ENCODE data around the gene HIPK3.
A peak's percentile ranks its signal among the peaks of the same experiment; 100 is the strongest.
"Not testable (repeated sequence)": the region's sequence is repeated elsewhere in the genome, so short reads cannot be mapped to it uniquely, and the experiment has no call there.

HIPK3 gene

GRCh38 chr11:33225371-33225770, 31.8 kb upstream of the HIPK3 start:
- DNase-seq (ENCODE audit: insufficient read length, low spot score) (no peak), FAIRE-seq (no peak)
- TF ChIP-seq PAX5 (IDR thresholded peaks at IDR 0.05; ENCODE audit: insufficient read depth, low read length, severe bottlenecking) (no peak), POLR2A (IDR thresholded peaks at IDR 0.05; ENCODE audit: low read depth, low read length) (no peak)

GRCh38 chr11:33227578-33228261, 29.5 kb upstream of the HIPK3 start:
- no peak for DNase-seq (ENCODE audit: insufficient read length, low spot score)
- TF ChIP-seq POU2F2 (IDR thresholded peaks at IDR 0.05; ENCODE audit: low read depth, low read length) = no peak
- FAIRE-seq = no peak

GRCh38 chr11:33234397-33235190, 22.6 kb upstream of the HIPK3 start:
- no peak for FAIRE-seq
- no peak for DNase-seq (ENCODE audit: insufficient read length, low spot score)
- no peak for TF ChIP-seq POU2F2 (IDR thresholded peaks at IDR 0.05; ENCODE audit: low read depth, low read length)
- TF ChIP-seq PAX5 (IDR thresholded peaks at IDR 0.05; ENCODE audit: insufficient read depth, low read length, severe bottlenecking) = no peak
- TF ChIP-seq TAF1 (IDR thresholded peaks at IDR 0.05; ENCODE audit: low read depth, low read length) = no peak
- TF ChIP-seq SPI1 (IDR thresholded peaks at IDR 0.05; ENCODE audit: low read depth, low read length) = no peak
- TF ChIP-seq POLR2A (IDR thresholded peaks at IDR 0.05; ENCODE audit: low read depth, low read length) = no peak
- TF ChIP-seq POLR2AphosphoS5 (IDR thresholded peaks at IDR 0.05; ENCODE audit: low read depth, low read length) = no peak

GRCh38 chr11:33237039-33237597, 20.1 kb upstream of the HIPK3 start:
- no peak for TF ChIP-seq POLR2AphosphoS5 (IDR thresholded peaks at IDR 0.05; ENCODE audit: low read depth, low read length)
- no peak for TF ChIP-seq TAF1 (IDR thresholded peaks at IDR 0.05; ENCODE audit: low read depth, low read length)
- TF ChIP-seq POU2F2 (IDR thresholded peaks at IDR 0.05; ENCODE audit: low read depth, low read length) = no peak
- TF ChIP-seq POLR2A (IDR thresholded peaks at IDR 0.05; ENCODE audit: low read depth, low read length) = no peak
- TF ChIP-seq PAX5 (IDR thresholded peaks at IDR 0.05; ENCODE audit: insufficient read depth, low read length, severe bottlenecking) = no peak
- TF ChIP-seq SPI1 (IDR thresholded peaks at IDR 0.05; ENCODE audit: low read depth, low read length) = no peak
- no peak for FAIRE-seq
- DNase-seq (ENCODE audit: insufficient read length, low spot score) = no peak

- TF ChIP-seq TAF1 (IDR thresholded peaks at IDR 0.05; ENCODE audit: low read depth, low read length) = no peak
- no peak for FAIRE-seq
Measured at GRCh38 chr11:33242575-33242974, 14.6 kb upstream of the HIPK3 start.

GRCh38 chr11:33243654-33244053, 13.5 kb upstream of the HIPK3 start:
- FAIRE-seq; DNase-seq (ENCODE audit: insufficient read length, low spot score): not testable (repeated sequence)

More at GRCh38 chr11:33242575-33242974, 14.6 kb upstream of the HIPK3 start:
- no peak for DNase-seq (ENCODE audit: insufficient read length, low spot score)

GRCh38 chr11:33248416-33248971, 8.7 kb upstream of the HIPK3 start:
- DNase-seq (ENCODE audit: insufficient read length, low spot score) = no peak
- TF ChIP-seq POLR2A (IDR thresholded peaks at IDR 0.05; ENCODE audit: low read depth, low read length) (no peak), SPI1 (IDR thresholded peaks at IDR 0.05; ENCODE audit: low read depth, low read length) (no peak), POLR2AphosphoS5 (IDR thresholded peaks at IDR 0.05; ENCODE audit: low read depth, low read length) (no peak), POU2F2 (IDR thresholded peaks at IDR 0.05; ENCODE audit: low read depth, low read length) (no peak), PAX5 (IDR thresholded peaks at IDR 0.05; ENCODE audit: insufficient read depth, low read length, severe bottlenecking) (no peak), TAF1 (IDR thresholded peaks at IDR 0.05; ENCODE audit: low read depth, low read length) (no peak)
- no peak for FAIRE-seq

- no peak for TF ChIP-seq TAF1 (IDR thresholded peaks at IDR 0.05; ENCODE audit: low read depth, low read length)
- TF ChIP-seq POU2F2 (IDR thresholded peaks at IDR 0.05; ENCODE audit: low read depth, low read length) = no peak
- no peak for TF ChIP-seq PAX5 (IDR thresholded peaks at IDR 0.05; ENCODE audit: insufficient read depth, low read length, severe bottlenecking)
- TF ChIP-seq POLR2A (IDR thresholded peaks at IDR 0.05; ENCODE audit: low read depth, low read length) = no peak
- no peak for TF ChIP-seq SPI1 (IDR thresholded peaks at IDR 0.05; ENCODE audit: low read depth, low read length)
- no peak for TF ChIP-seq POLR2AphosphoS5 (IDR thresholded peaks at IDR 0.05; ENCODE audit: low read depth, low read length)
- DNase-seq (ENCODE audit: insufficient read length, low spot score) = no peak
- FAIRE-seq = no peak
Measured at GRCh38 chr11:33256031-33256812, 959 bp upstream of the HIPK3 start.

GRCh38 chr11:33256813-33257159, 395 bp upstream of the HIPK3 start:
- DNase-seq (ENCODE audit: insufficient read length, low spot score) (no peak), FAIRE-seq (no peak)
- TF ChIP-seq POU2F2 (IDR thresholded peaks at IDR 0.05; ENCODE audit: low read depth, low read length) (no peak), POLR2A (IDR thresholded peaks at IDR 0.05; ENCODE audit: low read depth, low read length) (peak; percentile 42; the same call in 1 of the 2 replicates), SPI1 (IDR thresholded peaks at IDR 0.05; ENCODE audit: low read depth, low read length) (no peak), TAF1 (IDR thresholded peaks at IDR 0.05; ENCODE audit: low read depth, low read length) (no peak), PAX5 (IDR thresholded peaks at IDR 0.05; ENCODE audit: insufficient read depth, low read length, severe bottlenecking) (no peak), POLR2AphosphoS5 (IDR thresholded peaks at IDR 0.05; ENCODE audit: low read depth, low read length) (peak; percentile 19; the same call in 1 of the 2 replicates)

Data from GM12891 (cell line).